22Rv1 (cell line): ENCODE measurements around the gene ZDHHC8.

Experiments used
- H3K27ac ChIP-seq: fragments of 450-650 bp; 2 replicates; pipeline ENCODE4 v1.5.1; 2017
- ZFX ChIP-seq: fragments of 450-650 bp; IDR thresholded peaks from 2 replicates; pipeline ENCODE4 v1.6.1; 2017; ENCODE audit warnings: antibody characterized with exemption, borderline replicate concordance
- TF ChIP-seq, protein P1 (sequence below): fragments of 450-650 bp; IDR thresholded peaks from 2 replicates; pipeline ENCODE4 v1.5.1; 2017; ENCODE audit warnings: mild to moderate bottlenecking

Gene ZDHHC8

GRCh38 chr22:20099099-20099711, 32.4 kb upstream of the ZDHHC8 start:
- H3K27ac ChIP-seq: no peak overlapping the region
- TF ChIP-seq ZFX: no peak
- TF ChIP-seq, protein P1, sequence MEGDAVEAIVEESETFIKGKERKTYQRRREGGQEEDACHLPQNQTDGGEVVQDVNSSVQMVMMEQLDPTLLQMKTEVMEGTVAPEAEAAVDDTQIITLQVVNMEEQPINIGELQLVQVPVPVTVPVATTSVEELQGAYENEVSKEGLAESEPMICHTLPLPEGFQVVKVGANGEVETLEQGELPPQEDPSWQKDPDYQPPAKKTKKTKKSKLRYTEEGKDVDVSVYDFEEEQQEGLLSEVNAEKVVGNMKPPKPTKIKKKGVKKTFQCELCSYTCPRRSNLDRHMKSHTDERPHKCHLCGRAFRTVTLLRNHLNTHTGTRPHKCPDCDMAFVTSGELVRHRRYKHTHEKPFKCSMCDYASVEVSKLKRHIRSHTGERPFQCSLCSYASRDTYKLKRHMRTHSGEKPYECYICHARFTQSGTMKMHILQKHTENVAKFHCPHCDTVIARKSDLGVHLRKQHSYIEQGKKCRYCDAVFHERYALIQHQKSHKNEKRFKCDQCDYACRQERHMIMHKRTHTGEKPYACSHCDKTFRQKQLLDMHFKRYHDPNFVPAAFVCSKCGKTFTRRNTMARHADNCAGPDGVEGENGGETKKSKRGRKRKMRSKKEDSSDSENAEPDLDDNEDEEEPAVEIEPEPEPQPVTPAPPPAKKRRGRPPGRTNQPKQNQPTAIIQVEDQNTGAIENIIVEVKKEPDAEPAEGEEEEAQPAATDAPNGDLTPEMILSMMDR: no peak

GRCh38 chr22:20101638-20102037, 30.0 kb upstream of the ZDHHC8 start:
- H3K27ac ChIP-seq: no peak overlapping the region
- TF ChIP-seq, protein P1: no peak
- no peak for TF ChIP-seq ZFX

DNA sequence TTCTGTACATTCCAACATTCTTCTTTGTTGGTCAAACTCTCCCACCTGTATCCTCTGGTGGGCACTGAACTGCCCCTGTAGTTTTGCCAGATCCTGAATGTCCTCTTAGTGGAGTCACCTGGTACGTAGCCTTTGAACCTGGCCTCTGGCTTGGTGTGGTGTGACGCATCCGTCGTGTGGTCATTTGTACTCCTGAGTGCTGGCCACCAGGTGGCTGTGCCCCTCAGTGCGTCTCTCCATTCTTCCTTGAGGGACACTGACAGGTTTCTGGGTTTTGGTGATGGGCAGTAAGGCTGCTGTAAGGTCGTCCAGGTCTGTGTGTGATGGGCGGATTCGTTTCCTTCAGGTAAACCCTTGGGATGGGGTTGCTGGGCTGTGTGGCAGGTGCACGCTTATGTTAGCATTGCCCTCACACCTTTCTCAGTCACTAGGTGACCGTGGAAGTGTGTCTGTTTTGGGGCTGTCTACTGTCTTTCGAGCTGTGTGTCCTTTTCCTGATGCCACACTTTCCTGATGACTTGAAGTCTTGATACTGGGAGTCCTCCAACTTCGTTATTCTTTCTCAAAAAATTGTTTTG, 29.3 kb upstream of the ZDHHC8 start:
- TF ChIP-seq ZFX: no peak
- TF ChIP-seq, protein P1: 0 out of 2 replicates have a peak, but pooled peaks have one; percentile 7
- no peak overlapping the region for H3K27ac ChIP-seq

DNA sequence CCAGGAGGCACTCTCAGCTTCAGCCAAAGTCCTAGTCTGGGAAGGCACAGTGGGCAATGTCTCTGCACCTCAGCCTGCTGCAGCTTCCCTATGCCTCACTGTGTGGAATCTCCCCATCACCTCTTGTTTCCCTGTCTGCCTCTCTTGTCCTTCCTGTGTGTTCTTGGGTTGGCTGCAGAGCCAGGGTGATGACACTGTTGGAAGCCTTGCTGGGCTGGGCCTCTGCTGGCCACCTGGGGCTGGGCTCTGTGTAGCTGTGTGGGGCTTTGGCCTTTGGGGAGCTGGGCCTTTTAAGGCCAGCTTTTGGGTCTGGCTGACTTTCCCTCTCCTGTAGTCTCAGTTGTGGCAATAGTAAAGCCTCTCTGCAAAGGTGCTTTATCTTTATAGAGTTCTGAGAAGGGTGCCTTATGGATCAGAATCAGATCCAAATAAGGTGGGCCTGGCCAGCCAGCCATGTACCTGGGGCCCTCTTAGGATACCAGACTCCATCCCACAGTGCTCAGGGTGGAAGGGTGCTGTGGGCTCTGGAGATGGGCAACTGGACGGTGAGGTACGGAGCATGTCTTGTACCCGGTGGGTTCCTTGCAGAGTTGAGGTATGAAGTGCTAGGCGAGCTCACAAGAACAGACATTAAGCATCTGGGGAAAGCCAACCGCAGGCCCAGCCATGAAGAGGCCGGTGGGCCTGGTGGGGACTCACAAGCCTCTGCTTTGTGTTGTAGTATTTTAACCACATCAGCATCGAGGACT, 26.0 kb upstream of the ZDHHC8 start:
- TF ChIP-seq, protein P1: no peak
- no peak for TF ChIP-seq ZFX
- no peak overlapping the region for H3K27ac ChIP-seq

GRCh38 chr22:20106205-20106848, 25.3 kb upstream of the ZDHHC8 start:
- H3K27ac ChIP-seq: no peak overlapping the region
- no peak for TF ChIP-seq ZFX
- TF ChIP-seq, protein P1: no peak

DNA sequence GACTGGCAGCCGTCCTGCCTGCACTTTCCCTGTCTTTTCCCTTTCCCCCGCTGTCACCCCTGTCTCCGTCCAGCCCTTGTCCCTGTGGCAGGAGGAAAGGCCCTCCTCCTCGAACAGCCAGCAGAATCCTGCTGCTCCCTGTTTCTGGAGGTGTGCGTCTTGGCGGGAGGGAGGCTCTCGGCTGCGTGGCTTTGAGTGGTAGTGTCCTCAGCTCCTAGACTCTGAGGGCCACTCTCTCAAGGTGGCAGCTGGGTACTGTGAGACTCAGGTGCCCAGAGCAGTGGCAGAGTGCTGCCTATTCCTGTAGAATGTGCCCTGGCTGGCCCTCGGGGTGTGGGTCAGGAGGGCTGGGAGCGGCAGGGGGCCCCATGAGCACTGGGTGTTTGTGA, 24.8 kb upstream of the ZDHHC8 start:
- TF ChIP-seq, protein P1: no peak
- TF ChIP-seq ZFX: no peak

More for the DNA sequence above, 24.8 kb upstream of the ZDHHC8 start:
- H3K27ac ChIP-seq: no peak overlapping the region
